Sigmoid colon (tissue), 4 donors: ENCODE measurements around the gene COL25A1.

ENCODE experiments used
- POLR2A ChIP-seq, 2 donors: fragments of 450-650 bp; IDR thresholded peaks; one replicate each; pipeline ENCODE4 v1.6.1; 2016; ENCODE audit warnings: antibody characterized with exemption in 2 of 2, mild to moderate bottlenecking in 2 of 2, moderate library complexity in 2 of 2
- POLR2AphosphoS5 ChIP-seq, 4 donors: sonication (generic); formaldehyde crosslinking; IDR thresholded peaks; one replicate each; pipeline ENCODE4 v1.6.1; 2017; ENCODE audit warnings: antibody characterized with exemption in 4 of 4
- TF ChIP-seq, protein P1 (sequence below), 4 experiments: fragments of 450-650 bp in 3 of 4; fragments of 200-600 bp in 1 of 4; IDR thresholded peaks; one replicate each; pipeline ENCODE4 v1.5.1; 2016 to 2019; ENCODE audit warnings: antibody characterized with exemption in 4 of 4, mild to moderate bottlenecking in 3 of 4, moderate library complexity in 2 of 4

DNA sequence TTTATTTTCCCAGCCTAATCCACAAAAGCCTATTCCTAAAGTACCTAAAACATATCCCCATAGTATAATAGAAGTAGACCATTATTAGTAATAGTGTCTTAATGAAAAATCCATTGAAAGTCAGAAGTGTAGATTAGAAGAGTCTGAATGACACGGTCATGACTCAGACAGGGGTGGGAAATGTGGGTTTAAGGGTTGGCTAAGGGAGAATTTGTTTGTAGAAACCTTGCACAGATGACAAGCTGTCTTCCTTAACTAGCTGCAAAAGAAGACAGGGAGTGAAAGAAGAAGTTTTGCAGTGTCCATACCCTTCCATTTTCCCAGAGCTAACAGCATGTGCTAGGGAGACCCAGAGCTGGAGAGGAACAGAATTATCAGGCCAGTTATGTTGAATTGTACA lies 296.9 kb downstream of the COL25A1 start:
- TF ChIP-seq, protein P1, sequence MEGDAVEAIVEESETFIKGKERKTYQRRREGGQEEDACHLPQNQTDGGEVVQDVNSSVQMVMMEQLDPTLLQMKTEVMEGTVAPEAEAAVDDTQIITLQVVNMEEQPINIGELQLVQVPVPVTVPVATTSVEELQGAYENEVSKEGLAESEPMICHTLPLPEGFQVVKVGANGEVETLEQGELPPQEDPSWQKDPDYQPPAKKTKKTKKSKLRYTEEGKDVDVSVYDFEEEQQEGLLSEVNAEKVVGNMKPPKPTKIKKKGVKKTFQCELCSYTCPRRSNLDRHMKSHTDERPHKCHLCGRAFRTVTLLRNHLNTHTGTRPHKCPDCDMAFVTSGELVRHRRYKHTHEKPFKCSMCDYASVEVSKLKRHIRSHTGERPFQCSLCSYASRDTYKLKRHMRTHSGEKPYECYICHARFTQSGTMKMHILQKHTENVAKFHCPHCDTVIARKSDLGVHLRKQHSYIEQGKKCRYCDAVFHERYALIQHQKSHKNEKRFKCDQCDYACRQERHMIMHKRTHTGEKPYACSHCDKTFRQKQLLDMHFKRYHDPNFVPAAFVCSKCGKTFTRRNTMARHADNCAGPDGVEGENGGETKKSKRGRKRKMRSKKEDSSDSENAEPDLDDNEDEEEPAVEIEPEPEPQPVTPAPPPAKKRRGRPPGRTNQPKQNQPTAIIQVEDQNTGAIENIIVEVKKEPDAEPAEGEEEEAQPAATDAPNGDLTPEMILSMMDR (IDR thresholded peaks at IDR 0.05), result no peak
- TF ChIP-seq POLR2AphosphoS5 (IDR thresholded peaks at IDR 0.05) (no peak), POLR2A (IDR thresholded peaks at IDR 0.05) (no peak)
